ENCODE data around the gene FASTK.

Gene FASTK, protein sequence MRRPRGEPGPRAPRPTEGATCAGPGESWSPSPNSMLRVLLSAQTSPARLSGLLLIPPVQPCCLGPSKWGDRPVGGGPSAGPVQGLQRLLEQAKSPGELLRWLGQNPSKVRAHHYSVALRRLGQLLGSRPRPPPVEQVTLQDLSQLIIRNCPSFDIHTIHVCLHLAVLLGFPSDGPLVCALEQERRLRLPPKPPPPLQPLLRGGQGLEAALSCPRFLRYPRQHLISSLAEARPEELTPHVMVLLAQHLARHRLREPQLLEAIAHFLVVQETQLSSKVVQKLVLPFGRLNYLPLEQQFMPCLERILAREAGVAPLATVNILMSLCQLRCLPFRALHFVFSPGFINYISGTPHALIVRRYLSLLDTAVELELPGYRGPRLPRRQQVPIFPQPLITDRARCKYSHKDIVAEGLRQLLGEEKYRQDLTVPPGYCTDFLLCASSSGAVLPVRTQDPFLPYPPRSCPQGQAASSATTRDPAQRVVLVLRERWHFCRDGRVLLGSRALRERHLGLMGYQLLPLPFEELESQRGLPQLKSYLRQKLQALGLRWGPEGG

DNA sequence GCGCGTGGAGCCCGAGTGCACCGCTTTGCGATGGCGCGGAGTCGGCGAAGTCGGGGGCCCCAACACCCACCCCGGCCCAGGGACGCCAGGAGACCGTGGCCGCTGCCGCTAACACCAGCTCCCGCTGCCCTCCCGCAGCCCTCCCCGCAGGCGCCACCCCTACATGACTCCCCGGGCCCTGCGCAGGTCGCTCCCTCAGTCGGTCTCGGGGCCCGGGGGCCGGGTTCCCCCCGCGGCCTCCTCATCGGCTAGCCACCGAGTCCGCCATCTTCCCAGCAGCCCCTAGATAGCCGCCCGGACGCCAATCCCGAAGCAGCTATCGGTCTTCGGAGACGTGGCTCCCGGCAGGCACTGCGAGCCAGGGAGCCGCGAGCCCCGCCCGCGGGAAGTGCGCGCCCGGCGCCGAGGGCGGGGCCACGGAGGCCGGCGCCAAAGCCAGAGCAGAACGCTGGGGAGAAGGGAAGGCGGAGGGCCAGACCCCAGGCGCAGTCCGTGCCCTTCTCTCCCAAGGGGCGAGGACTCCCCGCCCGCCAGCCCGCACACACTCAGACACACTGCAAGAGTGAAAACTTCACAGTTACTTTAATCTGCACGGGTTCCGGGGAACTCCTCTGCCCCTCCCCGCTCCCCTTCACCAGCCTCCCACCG, at the start of gene FASTK:
Gene FASTK, minus strand, starts transcription at position 288 of the 648 bp plus-strand sequence. Its CDS starts 43 bp downstream, at position 245.
- peak; percentile 88 for DNase-seq

DNA sequence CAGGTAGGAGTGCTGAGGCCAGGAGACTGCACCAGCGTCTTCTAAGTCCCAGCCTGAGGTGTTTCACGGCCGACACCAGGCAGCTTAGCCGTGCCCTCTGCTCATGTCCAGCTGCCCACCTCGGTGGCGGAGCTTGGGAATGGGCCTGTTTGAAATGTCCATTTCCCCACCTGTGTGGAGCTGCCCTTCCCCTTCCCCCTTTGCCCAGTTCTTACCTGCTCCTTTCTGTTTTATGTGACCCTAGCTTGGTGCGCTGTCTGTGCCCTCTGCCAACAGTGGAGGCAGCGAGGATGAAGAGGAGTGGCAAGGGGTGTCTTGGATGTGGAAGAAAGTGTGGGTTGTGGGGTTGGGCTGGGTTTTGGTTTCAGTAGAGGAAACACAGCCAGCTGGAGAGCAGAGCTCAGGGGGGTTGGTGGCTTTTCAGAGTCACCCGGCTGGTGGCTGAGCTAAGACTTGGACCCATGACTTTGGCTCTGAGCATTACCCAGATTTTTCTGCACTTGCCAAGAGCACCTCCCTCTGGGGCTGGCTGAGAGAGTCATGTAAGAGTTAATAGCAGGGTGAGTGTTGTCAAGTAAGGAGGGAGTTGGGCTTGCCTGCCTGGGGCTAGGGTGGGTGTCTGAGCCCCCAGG, 49.5 kb upstream of the FASTK start:
- DNase-seq: no peak

DNA sequence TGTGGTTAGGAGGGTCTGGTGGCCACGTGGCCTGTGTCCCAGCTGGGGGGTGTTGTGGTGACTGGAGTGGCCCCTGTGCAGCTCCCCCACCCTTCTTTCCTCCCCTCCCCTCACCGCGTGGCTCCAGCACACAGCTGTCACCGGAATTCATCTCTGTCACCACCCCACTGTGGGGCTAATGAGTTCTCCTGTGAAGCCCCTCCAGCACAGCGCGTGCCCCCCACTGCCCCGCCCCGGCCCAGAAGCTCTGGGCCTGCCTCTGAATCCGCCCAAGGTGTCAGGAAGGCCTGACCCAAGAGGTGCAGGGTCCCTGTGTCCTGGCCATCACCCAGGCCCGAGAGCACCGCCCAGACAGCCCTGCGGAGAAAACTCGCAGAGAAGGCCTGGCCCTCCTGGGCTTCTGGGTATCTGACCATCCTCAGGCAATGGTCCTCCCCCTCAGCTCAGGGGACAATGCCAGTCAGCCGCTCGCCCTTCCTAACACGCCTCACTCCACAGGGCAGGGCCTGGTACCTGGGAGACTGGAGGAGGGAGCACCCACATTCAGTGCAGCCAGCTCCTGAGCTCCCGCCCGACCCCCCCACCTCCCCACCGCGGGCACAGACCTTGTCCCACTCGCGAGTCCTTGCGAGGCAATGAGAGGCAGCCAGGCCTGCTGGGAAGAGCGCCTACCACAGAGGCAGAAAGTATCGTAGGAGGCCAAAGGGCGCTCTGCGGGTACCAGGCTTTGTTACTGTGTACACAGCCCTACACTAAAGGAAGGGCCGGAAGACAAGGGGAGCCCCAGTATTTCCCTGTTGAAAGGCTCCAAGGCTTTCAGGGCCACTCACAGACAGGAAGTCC, 48.7 kb upstream of the FASTK start:
- DNase-seq: no peak

DNA sequence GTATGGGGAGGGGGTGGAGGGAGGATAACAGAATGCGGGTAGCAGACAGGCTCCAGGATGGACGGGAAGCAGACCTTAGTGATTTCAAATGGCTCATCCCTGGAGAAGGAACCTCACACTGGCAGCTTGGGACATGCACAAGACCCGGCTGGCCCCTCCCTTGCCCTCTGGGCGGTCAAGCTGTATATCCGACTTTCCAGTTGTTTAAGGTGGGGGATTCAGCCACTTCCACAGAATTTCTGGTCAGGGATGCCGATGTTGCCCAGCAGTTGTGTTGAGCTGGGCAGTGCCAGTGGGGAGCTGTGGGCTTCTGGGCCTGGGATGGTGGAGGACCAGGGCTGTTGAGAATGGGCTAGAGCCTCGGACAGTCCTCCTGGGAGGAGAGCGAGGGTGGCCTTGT, 48.1 kb upstream of the FASTK start:
- DNase-seq: no peak

DNA sequence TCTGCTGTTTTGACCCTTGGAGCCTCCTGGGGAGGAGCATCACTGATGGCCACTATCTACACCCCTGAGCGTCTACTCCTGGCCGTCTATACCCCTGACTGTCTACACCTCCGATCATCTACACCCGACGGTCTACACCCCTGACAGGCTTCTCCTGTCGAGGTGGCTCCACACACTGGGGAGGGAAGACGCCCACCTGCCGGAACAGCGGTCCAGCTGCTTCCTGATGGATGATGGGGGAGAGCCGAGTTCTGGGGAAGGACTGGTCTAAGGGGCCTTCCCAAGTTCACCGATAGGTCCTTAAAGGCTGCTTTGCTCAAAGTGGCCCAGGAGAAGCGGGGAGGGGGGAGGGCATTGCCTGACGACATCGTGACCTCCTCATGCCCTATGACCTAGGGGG, 47.5 kb upstream of the FASTK start:
- DNase-seq: no peak

DNA sequence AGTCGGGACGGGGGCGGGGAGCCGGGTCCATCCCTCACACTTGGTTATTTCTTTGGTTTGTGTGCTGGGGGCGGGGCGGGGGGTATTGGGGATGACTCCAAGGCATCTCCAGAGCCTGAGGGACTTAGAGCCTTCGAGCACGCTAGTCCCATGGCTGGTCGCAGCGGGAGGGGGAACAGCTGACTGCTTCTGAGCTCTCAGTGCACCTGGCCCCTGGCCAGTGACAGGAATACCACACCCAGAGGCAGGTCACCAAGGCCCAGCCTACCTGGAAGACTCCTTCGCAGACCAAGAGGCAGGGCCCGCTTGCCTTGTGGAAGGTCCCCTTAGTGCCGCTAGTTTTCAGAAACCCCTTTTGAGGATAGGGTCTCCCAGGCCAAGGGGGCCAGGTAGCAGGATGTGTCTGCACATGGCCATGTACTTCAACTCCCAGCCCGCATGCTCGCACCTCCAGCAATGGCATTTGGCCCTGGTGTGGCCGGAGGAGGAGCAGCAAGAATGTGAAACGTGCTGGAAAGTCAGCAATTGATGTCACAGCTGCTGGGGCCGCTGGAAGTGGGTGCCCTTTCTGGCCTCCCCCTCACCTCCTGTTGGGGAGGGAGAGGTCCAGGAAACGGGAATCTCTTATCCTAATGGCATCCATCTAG, 46.0 kb upstream of the FASTK start:
- no peak for DNase-seq

DNA sequence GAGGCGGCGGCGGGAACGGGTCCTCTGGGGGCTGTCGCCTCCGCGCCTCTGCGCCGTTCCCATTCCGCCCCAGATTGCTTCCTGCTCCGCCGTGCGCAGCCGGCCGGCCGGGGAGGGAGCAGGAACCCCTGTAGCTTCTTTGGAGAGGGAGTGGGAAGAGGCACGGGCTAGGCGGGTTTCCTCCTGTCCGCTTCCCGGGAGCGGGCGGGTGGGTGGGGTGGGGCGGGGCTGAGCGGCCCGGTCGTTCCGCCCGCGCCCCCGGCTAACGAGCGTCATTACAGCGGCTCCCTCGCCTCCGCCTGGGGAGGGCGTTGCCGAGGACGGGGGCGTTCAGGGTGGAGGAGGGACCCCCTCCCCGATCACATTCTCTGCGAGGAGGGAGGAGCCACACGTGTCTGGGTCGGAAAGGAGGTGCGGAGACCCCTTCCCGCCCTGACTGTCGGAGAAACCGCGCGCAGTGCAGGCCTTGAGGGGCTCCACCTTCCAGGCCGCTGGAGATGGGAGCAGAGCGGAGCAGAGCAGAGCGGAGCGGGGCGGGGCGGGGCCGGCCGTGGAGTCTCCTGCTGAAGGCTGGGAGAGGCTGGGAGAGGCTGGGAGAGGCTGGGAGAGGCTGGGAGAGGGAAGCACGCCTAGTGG, 45.4 kb upstream of the FASTK start:
- no peak for DNase-seq

DNA sequence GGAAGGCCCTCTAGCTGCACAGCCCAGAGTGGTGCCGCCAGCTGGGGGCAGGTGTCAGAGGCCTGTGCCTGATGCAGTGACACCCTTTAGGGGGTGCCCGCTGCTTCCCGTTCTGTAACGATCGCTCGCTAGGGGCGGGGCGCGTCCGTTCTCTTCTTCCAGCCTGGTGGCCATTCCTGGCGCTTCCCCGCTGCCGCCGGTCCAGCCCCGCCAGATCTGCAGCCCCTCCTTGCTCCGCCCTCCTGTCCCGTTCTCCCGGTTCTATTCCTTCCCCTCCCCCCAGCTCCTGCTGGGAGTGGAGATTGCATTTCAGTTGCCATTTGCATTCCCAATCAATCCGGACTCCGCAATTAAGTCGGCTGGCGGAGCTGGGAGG, 44.8 kb upstream of the FASTK start:
- no peak for DNase-seq

DNA sequence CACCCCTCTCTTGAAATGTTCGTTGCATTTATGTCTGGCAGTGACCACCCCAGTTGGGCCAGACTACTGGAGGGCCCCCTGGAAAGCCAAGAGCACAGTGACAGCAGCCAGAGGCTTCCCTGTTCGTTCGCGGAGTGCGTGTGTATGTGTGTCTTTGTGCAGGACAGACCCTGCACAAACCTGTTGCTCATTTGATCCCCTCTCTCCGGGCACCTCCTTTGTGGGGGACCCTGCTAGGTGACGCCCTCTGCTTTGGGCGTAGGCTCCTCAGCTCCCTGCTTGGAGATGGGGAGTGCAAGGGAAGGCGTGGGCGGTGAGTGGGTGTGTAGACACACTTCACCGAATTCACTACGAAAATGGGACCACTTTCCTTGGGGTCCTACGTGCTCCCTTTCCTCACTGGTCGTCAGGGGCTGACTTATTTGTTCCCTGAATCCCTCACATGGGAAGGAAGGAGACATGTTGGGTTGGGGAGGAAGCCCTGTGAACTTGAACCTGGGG, 44.3 kb upstream of the FASTK start:
- DNase-seq: no peak

DNA sequence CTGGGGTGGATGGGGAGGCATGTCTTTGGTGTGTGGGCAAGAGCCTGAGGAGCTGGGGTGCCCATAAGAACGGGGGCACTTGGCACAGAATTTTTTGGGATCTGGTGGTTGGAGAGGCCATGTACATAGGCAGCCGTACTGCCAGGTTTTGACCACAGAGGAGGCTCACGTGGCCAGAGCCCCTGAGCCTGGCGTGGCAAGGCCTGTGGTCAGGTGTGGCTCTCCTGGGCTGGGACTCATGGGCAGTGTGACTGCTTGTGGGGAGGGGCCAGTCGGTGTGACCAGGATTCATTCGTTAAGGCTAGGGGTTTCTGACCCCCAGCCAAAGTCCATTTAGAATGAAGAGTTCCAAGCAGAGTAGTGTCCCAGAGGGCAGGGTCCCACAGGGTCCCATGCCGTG, 43.9 kb upstream of the FASTK start:
- no peak for DNase-seq

DNA sequence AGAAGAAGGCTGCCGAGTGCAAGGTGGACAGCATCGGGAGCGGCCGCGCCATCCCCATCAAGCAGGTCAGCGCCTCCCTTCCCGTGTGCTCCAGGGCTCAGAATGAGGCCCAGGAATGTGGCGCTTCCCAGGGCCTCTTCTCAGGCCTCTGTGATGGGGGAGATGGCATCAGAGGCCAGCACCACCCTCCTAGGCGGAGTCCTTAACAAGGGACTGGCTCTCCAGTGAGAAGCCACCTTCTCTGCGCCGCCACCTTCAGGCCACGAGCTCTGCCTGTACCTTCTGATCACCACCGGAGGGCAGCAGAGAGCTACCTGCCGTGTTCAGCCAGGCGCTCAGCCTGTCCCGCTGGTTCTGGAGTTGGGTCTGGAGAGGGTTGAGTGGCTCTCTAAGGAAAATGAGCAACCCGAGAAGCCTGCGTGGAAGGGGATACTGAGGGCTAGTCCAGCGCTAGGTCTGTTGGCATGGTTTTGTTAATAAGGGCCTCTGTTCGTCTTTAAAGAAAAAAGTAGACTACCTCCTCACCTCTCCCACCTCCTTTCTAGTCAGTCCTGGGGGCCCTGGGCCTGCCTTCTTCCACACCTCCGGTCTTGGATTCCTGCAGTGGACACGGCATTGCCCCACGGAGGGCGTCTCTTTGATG, 43.3 kb upstream of the FASTK start:
- DNase-seq: peak; percentile 91

DNA sequence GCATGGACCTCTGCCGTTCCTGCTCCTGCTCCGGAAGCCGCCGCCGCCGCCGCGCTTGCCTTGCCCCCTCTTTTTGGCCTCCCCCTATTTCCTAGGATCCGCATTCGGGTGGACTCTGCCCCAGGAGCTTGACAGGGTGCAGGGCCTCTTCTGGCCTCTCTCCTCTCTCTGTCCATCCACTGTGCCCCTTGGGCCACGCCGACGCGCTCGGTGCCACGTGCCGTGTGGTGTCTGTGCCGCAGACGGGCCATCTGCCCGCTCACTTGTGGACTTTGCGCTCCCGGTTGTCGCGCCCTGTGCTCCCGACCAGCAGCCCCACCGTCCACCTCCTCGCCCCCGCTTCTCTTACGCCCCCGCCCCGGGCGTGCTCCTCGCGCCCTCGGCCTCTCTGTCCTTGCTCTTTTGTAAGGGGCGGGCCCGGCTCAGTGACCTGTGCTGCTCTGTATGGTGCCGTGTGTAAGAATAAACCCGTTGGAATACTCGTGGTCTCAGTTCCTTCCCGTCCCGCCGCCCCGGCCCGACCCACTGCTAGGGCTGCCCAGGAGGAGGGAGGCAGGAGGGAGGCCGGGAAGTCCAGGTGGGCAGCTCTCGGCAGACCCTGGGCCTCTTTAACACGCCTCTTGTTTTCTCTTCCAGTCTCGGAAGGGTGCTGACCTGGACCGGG, 42.7 kb upstream of the FASTK start:
- DNase-seq: no peak

DNA sequence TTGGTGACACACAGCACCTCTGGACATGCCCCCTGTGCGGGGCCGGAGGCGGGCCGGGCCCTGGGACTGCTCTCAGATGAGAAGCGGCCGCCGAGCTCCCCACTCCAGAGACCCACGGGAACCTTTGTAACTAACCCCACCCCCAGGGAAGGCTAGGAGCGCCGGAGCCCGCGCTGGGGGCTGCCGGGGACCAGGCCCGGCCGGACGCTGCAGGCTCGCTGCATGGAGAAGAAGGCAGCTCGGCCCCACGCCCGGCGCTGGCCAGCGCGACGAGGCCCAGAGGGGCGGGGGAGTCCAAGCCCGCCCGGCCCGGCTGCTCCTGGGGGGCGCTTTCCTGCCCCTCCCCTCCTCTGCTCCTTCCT, 42.2 kb upstream of the FASTK start:
- no peak for DNase-seq

DNA sequence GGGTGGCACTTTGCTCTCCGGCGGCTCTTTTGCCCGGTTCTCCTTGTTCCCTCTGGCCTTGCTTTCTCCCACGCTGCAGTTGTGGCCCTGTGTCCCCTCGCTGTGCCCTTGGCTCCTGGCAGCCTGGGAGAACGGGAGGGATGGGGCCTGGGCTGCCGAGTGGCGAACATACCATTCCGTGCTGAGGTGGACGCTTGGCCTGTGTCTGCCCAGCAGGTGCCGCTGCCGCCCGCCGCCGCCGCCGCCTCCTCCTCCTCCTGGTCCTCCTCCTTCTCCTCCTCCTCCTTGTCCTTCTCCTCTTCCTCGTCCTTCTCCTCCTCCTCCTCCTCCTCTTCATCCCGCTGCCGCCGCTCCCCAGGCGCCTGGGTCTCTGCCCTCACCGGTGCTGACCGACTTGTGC, 41.7 kb upstream of the FASTK start:
- no peak for DNase-seq

DNA sequence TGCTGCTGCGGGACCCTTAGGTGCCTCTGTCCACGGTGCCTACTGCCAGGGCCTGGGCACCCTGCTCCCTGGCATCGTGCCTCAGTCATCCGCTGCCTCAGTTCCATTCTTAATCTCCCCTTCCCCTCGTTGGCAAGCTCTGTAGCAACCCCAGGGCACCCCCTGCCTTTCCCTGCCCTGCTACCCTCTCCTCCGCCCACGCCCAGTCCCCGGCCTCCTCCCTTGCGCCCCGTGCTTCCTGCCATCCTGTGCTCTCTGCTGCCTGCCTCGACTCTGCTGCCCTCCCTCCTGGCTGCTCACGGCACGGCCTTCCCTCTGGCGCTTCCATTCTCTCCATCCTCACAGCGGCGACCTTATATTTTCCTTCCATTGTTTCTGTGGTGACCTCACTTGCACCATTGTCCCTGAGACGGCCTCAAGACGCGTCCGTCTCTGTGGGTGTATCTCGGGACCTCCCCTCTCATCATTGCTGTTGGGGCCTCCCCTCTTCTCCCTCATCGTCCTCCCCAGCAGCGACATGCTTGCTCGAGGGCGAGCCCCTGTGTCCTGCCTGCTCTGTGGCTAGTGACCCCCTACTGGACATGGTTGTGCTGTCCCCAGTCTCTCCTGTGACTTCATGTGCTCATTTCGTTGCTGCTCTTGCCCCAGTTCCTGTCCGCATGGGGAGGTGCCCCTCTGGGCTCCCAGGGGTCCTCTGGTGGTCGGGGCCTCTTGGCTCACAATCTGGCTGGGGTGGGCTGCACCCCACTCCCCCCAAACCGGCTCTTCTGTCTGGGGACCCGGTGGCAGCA, 41.0 kb upstream of the FASTK start:
- no peak for DNase-seq

DNA sequence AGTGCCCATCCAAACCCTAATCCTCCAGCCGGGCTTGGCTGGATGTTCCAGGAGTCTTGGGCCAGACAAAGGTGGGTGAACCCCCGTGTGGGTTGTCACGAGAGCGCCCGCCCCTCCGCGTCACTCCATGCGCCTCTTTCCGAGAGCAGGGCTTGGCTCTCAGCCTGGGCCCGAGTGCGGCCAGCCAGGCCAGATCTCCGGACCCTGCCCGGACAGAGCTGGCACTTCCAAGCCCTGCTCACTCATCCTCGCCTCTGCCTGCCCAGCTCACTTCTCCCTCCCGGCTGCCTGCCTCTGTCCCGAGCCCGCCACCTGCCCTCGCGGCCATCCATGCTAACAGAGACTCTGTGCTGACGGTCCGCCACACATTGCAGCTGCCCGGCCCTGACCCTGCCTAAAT, 40.3 kb upstream of the FASTK start:
- no peak for DNase-seq

DNA sequence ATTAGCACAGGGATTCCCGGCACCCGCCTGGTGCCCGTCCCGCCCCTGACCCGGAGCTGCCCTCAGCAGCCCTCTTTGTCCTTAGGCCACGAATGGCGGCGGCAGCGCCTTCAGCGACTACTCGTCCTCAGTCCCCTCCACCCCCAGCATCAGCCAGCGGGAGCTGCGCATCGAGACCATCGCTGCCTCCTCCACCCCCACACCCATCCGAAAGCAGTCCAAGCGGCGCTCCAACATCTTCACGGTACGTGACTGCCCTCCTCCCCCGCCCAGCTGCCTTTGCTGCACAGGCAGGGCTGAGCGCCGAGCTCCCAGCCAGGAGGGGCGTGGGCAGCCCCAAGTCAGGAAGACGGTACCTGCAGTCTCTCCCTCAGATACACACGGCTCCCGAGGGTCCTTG, 39.3 kb upstream of the FASTK start:
- no peak for DNase-seq

DNA sequence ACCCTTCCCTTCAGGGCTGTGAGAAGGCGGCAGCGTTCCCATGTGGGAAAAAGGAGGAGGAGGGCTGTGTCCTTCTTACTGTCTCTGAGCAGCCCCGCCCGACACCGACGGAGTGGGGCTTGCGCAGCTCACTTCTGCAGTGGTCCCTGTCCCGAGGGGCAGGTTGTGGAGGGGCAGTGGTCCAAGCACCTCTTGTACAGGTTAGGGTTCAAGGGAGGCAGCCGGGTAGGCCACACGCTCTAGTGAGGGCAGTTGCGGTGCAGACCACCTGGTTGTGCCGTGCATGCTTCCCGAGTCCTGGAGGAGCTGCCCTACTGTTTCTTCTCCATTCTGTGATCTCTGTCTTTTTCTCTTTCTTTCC, 38.4 kb upstream of the FASTK start:
- DNase-seq: no peak

DNA sequence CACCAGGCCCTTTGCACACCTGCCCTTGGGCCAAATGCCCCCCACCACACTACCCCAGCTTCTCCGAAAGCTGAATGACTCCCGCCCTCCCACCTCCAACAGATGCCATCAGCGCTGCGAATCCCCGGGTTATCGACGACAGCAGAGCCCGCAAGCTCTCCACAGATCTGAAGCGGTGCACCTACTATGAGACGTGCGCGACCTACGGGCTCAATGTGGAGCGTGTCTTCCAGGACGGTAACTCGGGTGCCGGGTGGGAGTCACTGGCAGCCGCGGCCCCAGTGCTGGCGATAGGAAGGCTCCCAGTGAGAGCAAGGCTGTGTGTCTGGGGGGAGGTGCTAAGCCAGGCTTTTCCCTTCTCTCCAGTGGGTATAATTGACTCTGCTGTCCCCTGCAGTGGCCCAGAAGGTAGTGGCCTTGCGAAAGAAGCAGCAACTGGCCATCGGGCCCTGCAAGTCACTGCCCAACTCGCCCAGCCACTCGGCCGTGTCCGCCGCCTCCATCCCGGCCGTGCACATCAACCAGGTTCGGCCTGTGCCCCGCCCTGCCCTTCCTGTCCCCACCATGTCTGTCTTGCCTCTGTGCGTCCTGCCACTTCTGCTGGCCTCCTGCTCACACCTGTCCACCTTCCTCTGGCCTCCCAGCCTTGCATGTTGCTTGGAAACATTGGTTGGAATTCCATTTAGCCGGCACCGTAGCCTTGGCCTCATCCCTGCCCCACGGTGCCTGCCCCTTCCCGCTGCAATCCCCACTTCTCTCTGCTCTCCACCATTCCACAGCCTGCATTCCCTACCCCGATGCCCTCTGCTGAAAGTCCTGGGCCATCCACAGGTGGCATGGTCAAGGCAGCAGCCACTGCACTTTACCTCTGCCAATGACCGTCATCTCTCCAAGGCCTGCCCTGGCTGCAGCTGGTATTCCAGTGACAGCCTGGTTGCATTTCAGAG, 37.8 kb upstream of the FASTK start:
- DNase-seq: no peak

All from CD4-positive, alpha-beta T cell treated with Interleukin-17A for 4 hours (primary cell).